ENCODE measurements around the gene OR2D3.
"Not testable (repeated sequence)": the region's sequence is repeated elsewhere in the genome, so short reads cannot be mapped to it uniquely, and the experiment has no call there.

The OR2D3 gene, protein sequence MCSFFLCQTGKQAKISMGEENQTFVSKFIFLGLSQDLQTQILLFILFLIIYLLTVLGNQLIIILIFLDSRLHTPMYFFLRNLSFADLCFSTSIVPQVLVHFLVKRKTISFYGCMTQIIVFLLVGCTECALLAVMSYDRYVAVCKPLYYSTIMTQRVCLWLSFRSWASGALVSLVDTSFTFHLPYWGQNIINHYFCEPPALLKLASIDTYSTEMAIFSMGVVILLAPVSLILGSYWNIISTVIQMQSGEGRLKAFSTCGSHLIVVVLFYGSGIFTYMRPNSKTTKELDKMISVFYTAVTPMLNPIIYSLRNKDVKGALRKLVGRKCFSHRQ

DNA sequence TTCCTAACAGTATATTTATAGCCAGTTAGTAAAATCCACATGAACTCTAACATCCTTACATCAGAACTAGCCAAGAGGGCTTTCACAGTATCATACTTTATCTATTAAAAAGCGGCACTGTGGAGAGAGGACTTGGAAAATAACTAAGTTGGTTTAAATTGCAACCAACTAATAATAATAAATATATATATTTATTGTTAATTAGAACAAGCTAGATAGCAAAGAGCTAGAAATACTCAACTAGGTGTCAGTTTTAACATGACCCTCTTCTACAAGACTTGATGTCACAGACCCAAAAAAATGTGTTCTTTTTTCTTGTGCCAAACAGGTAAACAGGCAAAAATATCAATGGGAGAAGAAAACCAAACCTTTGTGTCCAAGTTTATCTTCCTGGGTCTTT is at the start of gene OR2D3:
Gene OR2D3 (plus strand): TSS at position 301 of the 400 bp plus-strand sequence. CDS start 0 bp downstream, at position 301.
- no peak for DNase-seq (ENCODE audit: low read depth, low spot score)

DNA sequence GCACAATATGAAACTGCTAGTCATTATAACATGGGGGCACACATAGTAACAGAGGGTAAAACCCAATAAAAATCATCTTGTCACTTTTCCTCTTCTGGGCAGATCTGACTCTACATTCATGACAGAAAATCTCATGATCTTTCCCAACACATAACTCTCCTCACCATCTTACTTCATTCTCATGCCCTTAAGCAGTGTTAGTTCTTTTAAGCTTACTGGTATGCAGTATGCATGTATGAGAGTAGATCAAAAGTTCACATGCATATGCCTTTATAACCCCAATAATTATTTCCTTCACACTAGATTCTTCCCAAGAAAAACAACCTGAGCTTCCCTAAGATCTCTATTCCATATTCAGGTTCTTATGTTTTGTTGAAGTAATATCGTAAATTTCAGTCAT is 49.5 kb upstream of the OR2D3 start:
- DNase-seq (ENCODE audit: low read depth, low spot score) = no peak
- H3K27ac ChIP-seq = no peak overlapping the region

More for the DNA sequence above, at the start of gene OR2D3:
- no peak within 1 kb of the TSS for H3K27ac ChIP-seq

DNA sequence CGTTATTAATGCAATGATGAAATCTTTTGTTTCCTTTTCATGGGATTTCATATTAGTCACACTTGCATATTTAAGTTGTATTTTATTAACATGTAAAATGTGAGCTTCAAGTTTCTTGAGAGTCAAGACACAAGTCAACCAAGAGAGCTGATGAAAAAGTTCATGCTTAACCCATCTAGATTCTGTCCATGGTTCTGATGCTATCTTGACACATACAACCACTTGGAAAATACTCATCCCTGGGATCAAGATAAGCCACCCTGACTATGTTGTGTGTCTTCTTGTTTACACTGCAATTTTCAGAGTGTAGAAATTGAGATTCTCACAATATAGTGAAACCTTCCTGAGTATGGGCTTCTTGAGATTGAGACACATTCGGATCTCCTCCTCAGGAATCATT is 45.0 kb upstream of the OR2D3 start:
- no peak for DNase-seq (ENCODE audit: low read depth, low spot score)

DNA sequence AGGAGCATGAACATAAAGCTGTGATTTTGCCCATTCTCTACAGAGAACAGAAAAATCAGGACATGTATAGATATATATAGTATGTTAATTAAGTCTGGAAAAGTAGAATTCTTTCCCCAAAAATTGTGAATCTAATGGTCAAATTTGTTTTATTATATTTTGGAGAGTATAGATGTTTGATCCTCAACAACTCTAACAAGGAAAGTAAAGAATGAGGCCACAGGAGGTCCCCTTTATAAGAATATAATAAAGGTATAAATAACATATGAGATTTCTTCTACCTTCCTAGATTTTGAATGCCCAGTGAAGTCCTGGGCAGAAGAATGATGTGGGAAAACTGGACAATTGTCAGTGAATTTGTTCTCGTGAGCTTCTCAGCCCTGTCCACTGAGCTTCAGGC is 44.5 kb upstream of the OR2D3 start, which contains the start of gene OR10A4:
Gene OR10A4 (plus strand): TSS at position 301 of the 400 bp plus-strand sequence. CDS start 23 bp downstream, at position 324.
- no peak within 1 kb of the TSS for H3K27ac ChIP-seq
- DNase-seq (ENCODE audit: low read depth, low spot score) = no peak

More for the DNA sequence above, 45.0 kb upstream of the OR2D3 start:
- H3K27ac ChIP-seq = no peak overlapping the region

DNA sequence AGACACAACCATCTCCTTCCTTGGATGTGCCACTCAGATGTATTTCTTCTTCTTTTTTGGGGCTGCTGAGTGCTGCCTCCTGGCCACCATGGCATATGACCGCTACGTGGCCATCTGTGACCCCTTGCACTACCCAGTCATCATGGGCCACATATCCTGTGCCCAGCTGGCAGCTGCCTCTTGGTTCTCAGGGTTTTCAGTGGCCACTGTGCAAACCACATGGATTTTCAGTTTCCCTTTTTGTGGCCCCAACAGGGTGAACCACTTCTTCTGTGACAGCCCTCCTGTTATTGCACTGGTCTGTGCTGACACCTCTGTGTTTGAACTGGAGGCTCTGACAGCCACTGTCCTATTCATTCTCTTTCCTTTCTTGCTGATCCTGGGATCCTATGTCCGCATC is 43.9 kb upstream of the OR2D3 start:
- no peak overlapping the region for H3K27ac ChIP-seq
- DNase-seq (ENCODE audit: low read depth, low spot score) = no peak

DNA sequence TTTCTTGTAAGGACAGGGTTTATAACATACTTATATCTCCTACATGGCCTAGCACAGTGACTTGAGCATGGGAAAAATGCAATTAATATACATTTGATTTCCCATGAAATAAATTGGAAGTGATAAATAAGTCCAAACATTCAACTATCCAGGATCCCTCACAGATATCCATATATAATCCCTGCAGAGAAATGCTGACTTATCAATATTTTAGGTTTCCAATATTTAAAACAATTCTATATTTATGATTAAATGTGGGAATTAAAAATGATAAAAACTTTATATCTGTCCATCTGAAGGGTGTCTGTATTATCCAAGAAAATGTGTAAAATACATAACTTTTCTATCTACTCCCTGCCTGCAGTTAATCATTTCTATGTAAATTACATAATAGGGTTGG is 38.1 kb upstream of the OR2D3 start:
- no peak overlapping the region for H3K27ac ChIP-seq
- DNase-seq (ENCODE audit: low read depth, low spot score) = no peak

DNA sequence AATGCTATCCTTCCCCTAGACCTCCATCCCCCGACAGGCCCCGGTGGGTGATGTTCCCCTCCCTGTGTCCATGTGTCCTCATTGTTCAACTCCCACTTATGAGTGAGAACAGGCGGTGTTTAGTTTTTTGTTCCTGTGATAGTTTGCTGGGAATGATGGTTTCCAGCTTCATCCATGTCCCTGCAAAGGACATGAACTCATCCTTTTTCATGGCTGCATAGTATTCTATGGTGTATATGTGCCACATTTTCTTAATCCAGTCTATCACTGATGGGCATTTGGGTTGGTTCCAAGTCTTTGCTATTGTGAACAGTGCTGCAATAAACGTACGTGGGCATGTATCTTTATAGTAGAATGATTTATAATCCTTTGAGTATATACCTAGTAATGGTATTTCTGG is 33.1 kb upstream of the OR2D3 start:
- not testable (repeated sequence) for DNase-seq (ENCODE audit: low read depth, low spot score); H3K27ac ChIP-seq

DNA sequence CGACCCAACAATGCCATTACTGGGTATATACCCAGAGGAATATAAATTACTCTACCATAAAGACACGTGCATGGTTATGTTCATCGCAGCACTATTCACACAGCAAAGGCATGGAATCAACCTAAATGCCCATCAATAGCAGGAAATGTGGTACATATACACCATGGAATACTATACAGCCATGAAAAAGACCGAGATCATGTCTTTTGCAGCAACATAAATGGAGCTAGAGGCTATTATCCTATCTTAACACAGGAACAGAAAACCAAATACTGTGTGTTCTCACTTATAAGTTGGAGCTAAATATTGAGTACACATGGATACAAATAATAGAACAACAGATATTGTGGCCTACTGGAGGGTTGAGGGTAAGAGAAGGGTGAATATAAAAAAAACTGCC is 32.0 kb upstream of the OR2D3 start:
- no peak overlapping the region for H3K27ac ChIP-seq
- no peak for DNase-seq (ENCODE audit: low read depth, low spot score)

DNA sequence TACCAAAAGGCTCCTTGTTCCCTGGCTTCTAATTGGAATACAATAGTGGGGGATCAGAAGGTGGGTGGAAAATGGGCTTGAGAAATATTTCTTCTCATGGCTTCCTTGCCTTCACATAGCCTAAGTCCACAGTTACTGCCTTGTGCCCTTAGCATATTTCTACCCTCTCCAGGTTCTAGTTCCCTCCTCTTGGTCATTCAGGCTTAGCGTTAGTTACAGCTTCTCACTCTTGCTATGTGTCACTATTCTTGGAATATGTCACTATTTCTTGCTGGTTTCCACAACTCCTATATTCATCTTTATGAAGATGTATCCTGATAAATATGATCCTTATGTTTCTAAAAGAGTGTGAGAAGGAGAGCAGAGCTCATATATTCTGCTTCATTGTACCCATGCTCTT is 31.0 kb upstream of the OR2D3 start:
- DNase-seq (ENCODE audit: low read depth, low spot score) = no peak
- no peak overlapping the region for H3K27ac ChIP-seq

DNA sequence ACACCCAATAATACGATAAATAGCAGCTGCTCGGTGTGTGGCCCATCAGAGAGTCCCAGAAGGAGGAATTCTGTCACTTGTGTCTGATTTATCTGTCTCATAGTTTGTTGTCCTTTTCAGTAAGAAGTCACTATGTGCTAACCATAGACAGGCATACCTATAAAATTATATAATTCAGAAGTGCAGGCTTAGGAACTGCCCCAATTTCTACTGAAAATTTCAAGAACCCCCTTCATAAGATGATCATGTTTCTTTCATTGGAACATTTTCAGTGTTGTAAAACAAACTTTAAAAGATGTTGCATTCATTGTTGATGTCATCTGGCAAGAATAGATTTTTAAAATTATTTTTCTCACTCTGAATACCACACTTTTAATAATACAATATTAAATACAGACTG is 28.4 kb upstream of the OR2D3 start, which contains the start of gene OR2D2:
Gene OR2D2 (minus strand): TSS at position 101 of the 400 bp plus-strand sequence. CDS start 0 bp downstream, at position 101.
- H3K27ac ChIP-seq = no peak within 1 kb of the TSS
- no peak for DNase-seq (ENCODE audit: low read depth, low spot score)

DNA sequence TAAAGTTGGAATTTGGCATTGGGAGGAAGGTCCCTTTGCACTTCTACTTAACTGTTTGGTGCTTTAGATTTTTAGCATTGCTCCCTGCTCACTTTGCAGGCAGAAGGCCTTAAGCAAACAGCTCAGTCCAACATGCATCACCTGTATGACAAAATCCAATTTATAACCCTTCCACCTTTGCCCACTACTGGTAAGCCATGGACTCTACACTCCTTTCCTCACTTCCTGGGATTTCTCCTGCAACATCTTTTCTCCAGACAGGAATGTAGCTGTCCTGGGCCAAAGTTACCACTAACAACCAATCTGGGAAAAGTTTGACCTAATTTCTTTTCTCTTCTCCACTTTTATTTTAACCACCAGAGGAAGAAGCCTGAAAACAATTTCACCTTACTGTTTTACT is 26.7 kb upstream of the OR2D3 start:
- no peak overlapping the region for H3K27ac ChIP-seq
- no peak for DNase-seq (ENCODE audit: low read depth, low spot score)

DNA sequence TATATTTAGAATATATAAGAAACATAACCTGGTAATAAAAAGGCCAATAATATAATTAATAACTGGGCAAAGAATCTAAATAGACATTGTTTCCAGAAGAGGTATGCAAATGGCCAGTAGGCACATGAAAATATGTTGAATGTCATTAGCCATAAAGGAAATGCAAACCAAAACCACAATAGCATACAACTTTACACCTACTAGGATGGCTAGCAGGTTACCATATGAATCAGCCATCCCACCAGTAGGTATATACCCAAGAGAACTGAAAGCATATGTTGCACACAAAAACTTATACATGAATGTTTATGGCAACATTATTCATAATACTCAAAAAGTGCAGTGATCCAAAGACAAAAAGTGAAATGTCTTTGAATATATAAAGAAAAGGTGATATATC is 25.8 kb upstream of the OR2D3 start:
- no peak for DNase-seq (ENCODE audit: low read depth, low spot score)
- no peak overlapping the region for H3K27ac ChIP-seq

DNA sequence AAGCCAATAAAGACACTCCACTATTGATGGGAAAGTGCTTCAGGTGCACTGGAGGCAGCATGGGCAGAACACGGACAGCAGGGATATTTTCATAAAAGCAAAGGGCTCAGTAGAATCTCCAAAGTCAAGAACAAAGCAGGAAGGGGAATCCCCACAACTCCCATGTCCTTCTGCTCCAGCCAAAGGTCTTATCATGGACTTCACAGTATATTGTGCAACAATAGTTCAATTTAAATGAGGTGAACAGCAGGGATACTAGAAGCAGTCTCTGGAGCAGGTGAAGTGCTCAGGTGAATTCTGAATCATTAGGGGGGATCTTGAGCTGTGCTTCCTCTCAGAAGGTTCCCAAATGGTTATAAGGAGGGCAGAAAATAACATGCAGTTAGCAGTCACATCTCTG is 21.9 kb upstream of the OR2D3 start:
- no peak for DNase-seq (ENCODE audit: low read depth, low spot score)
- no peak overlapping the region for H3K27ac ChIP-seq

DNA sequence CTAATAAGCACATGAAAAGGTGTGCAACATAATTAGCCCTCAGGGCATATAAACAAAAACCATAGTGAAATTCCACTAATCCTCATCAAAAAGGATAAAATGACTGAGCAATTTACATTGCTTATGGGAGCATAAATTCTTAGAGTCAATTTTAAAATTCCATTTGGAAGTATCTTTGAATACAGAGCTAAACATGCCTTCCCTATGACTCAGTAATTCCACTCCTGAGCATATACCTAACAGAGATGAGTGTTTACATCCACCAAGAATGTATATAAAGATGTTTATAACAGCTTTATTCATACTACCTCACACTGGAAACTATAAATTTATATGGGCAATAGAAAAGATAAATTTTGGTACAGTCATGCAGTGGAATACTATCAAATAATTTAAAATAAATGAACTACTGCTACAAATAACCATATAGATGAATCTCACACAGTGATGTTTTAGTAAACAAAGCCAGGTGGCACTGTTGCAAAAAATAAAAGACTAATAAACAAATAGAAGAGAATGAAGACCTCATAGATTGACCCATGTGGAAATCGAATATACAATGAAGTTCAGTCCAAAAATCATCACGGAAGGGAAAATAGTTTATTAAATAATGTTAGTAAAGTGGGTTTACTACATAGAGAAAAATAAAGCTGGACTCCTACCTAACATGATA is 20.3 kb upstream of the OR2D3 start:
- DNase-seq (ENCODE audit: low read depth, low spot score) = no peak
- no peak overlapping the region for H3K27ac ChIP-seq

DNA sequence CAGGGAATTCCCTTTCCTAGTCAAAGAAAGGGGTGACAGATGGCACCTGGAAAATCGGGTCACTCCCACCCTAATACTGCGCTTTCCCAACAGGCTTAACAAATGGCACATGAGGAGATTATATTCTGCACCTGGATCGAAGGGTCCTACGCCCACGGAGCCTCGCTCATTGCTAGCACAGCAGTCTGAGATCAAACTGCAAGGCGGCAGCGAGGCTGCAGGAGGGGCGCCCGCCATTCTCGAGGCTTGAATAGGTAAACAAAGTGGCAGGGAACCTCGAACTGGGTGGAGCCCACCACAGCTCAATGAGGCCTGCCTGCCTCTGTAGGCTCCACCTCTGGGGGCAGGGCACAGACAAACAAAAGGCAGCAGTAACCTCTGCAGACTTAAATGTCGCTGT is 16.0 kb upstream of the OR2D3 start:
- not testable (repeated sequence) for H3K27ac ChIP-seq

DNA sequence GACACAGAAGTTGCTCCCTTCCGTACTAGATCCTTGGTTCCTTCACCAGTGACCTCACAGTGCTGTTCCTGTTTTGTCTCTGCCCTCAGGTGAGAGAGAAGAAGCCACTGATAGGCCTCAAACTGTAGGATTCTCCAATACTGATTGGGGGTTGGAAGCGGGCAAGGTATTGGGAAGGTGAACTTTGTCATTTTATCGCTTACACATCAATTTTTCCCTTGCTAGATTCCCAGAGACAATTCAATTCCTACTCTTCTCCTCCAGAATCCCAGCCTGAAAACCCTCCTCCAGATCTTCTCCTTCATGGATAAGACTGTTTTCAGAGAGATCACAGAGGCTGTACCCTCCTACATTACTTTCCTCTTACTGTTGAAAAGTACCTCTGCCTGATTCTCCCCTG is 9.4 kb upstream of the OR2D3 start:
- H3K27ac ChIP-seq = no peak overlapping the region
- no peak for DNase-seq (ENCODE audit: low read depth, low spot score)

More for the DNA sequence above, 16.0 kb upstream of the OR2D3 start:
- not testable (repeated sequence) for DNase-seq (ENCODE audit: low read depth, low spot score)

DNA sequence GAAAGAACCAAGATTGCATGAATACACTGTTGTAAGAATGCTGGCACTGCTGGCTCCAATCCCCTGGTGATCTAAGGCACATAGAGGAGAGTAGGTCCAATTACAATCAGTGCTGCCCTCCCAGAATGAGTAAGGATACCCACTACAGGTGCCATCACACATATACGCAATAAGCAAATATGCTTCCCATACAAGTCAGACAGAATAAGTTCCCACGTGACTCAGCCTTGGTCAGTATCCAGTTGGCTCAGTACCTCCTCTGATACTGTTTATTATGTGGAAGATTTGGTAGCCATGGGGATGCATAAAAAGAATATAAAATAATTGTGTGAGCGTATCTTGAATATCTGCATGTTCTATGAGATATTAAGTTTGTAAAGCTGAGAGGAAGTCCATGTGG is 8.9 kb upstream of the OR2D3 start:
- no peak overlapping the region for H3K27ac ChIP-seq
- no peak for DNase-seq (ENCODE audit: low read depth, low spot score)

DNA sequence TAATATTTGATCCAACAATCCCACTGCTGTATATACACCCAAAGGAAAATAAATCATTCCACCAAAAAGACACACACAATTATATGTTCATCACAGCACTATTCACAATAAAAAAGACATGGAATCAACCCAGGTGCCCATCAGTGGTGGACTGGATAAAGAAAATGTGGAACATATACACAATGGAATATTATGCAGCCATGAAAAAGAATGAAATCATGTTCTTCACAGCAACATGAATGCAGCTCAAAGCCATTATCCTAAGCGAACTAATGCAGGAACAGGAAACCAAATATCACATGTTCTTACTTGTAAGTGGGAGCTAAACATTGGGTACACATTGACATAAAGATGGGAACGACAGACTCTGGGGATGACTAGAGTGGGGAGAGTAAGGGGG is 1.1 kb upstream of the OR2D3 start:
- DNase-seq (ENCODE audit: low read depth, low spot score) = no peak
- H3K27ac ChIP-seq = no peak overlapping the region

DNA sequence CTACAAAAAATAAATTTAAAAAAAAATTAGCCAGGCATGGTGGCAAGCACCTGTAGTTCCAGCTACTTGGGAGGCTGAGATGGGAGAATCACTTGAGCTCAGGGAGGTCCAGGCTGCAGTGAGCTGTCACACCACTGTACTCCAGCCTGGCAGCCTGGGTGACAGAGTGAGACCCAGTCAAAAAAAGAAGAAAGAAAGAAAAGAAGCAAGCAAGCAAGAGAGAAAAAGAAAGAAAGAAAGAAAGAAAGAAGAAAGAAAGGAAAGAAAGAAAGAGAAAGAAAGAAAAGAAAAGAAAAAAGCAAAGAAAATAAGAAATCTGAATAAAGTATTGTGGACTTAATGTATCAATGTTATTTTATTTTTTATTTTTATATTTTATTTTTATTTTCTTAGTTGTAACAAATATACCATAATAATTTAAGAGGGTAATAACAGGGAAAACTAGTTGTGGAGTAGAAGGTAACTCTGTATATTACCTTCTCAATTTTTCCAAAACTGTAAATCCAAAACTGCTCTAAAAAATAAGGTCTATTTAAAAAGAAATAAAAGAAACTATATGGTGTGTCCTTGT is 4.3 kb downstream of the OR2D3 start:
- peak overlapping the region; percentile 79 for H3K27ac ChIP-seq
- no peak for DNase-seq (ENCODE audit: low read depth, low spot score)

DNA sequence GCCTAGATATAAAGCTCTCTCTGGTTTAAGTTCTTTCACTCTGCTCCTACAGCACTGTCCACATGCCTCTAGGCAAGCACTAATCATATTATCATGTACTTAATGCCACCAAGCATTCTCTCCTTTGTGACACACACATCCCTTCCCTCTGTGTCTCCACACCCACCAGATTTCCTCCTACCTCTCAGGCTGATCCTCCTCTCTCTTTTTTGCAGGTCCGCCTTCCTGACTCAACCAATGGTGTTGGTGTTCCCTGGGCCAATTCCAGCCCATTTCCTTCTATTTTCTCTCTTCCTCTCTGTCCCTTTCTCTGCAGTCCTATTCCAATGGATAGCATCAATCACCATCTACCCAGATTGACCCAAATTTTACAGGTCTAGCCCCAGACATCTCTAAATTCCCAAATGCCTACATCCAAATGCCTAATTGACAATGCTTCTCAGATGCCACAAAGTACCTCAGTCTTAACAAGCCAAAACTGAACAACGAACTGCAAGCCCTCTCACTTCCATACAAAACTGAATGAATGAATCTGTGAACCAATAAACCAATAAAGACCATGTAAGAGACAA is 4.9 kb downstream of the OR2D3 start:
- DNase-seq (ENCODE audit: low read depth, low spot score) = no peak
- H3K27ac ChIP-seq = peak overlapping the region; percentile 79

Data from epithelial cell of prostate (primary cell).